ENCODE measurements around the gene BTBD9.
"Not testable (repeated sequence)": the region's sequence is repeated elsewhere in the genome, so short reads cannot be mapped to it uniquely, and the experiment has no call there.

BTBD9 gene

GRCh38 chr6:38133932-38134703, 505.6 kb downstream of the BTBD9 start:
- no peak for DNase-seq

DNA sequence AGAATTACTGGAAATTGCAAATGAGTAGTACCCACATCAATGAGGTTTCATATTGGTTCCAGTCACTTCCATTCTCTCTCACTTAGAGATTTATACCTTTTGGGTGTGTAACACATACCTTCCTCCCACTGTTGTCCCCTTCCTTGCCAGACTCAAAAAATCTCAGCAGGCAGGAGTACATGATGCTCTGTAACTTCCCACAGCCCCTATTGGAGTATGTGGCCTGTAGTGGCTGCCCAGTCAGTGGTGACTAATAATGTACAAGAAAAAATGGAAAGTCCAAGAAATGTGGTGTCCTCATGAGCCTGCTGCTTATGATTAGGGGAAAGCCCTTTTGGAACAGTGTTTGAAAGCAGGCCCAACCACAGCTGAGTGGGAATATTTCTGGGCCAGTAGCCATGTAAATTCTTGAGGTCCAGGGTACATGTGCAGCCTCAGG, 508.2 kb downstream of the BTBD9 start:
- DNase-seq = peak; percentile 37

DNA sequence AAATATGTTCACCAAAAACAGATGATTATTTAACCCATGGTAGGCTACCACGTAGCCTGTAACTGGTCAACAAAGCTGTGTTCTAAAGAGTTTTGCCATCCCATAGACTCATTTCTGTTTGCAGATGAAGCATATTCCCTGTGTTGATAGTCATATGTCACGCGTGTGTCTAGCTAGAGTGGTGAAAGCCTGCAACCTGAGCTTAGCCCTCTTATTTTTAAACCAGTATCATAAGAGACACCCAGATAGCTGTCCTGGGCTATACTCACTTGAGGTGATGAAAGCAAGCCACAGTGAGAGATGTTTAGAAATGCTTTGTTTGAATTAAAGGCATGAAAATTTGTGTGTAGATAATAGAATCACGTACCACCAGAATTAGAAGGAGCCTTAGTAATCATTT, 512.4 kb downstream of the BTBD9 start:
- DNase-seq = no peak

DNA sequence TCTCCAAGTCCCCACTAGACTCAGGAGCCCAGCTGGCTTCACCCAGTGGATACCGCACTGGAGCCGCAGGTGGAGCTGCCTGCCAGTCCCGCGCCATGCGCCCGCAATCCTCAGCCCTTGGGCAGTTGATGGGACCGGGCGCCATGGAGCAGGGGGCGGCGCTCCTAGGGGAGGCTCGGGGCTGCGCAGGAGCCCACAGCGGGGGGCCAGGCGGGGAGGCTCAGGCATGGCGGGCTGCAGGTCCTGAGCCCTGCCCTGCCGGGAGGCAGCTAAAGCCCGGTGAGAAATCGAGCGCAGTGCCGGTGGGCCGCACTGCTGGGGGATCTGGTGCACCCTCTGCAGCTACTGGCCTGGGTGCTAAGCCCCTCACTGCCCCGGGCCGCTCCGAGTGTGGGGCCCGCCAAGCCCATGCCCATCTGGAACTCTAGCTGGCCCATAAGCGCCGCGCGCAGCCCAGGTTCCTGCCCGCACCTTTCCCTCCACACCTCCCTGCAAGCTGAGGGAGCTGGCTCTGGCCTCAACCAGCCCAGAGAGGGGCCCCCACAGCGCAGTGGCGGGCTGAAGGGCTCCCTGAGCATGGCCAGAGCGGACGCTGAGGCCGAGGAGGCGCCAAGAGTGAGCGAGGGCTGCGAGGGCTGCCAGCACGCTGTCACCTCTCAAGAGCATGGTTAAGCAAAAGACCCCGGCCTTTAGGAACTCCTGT, 515.4 kb downstream of the BTBD9 start:
- not testable (repeated sequence) for DNase-seq

- DNase-seq = no peak
Observed at GRCh38 chr6:38119516-38119915, 520.2 kb downstream of the BTBD9 start.

DNA sequence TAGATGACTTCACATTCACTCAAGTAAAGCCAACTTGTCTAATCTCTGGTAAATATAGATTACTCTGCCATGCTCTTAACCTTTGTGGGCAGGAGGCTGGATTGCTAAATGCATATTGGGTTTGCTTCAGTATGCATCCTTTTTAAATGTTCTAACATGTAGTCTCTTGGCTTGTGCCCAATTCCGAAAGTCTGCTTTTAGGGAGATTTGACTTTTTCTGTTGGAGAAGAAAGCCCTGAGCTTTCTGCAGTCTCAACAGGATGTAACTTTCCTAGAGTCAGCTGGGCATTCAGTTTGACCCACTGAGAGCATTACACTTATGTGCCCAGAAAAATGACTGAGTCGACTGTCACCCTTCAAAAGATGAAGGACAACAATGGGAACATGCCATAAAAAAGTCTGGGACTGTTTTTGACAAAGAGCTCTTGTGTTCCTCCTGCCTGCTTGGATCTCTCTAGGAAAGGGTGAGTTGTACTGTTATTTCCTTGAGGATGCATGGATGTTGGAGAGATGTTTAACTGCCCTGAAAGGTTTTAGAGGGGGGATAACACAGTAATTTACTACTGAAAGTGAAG, 520.9 kb downstream of the BTBD9 start:
- no peak for DNase-seq
